Nephron (organoid): ENCODE measurements around the gene STRBP.
A peak's percentile ranks its signal among the peaks of the same experiment; 100 is the strongest.

Experiments
- H3K27ac Mint-ChIP-seq, 3 experiments: 2 replicates each; pipeline ENCODE4 v1.8.0; 2020; ENCODE audit warnings: mixed read lengths in 3 of 3, mild to moderate bottlenecking in 2 of 3, moderate library complexity in 1 of 3
- H3K27me3 Mint-ChIP-seq: 2 replicates; pipeline ENCODE4 v1.8.0; 2021; ENCODE audit warnings: low read depth, mild to moderate bottlenecking, moderate library complexity, mixed read lengths
- H3K36me3 Mint-ChIP-seq: 2 replicates; pipeline ENCODE4 v1.8.0; 2020; ENCODE audit warnings: low read depth, mixed read lengths
- H3K4me1 Mint-ChIP-seq: 2 replicates; pipeline ENCODE4 v1.8.0; 2020; ENCODE audit warnings: mixed read lengths
- H3K4me3 Mint-ChIP-seq, 3 experiments: 2 replicates each; pipeline ENCODE4 v1.8.0; 2020; ENCODE audit warnings: mild to moderate bottlenecking in 3 of 3, mixed read lengths in 3 of 3, moderate library complexity in 2 of 3
- H3K9me3 Mint-ChIP-seq: 2 replicates; pipeline ENCODE4 v1.8.0; 2020; ENCODE audit warnings: mixed read lengths
- TF ChIP-seq, protein P1 (sequence below), 3 experiments: fragments of 200-600 bp; sonication (generic); IDR thresholded peaks; one replicate each; pipeline ENCODE4 v1.5.0; 2021; ENCODE audit warnings: antibody characterized with exemption in 3 of 3; ENCODE audit not compliant: unreplicated experiment in 3 of 3

The STRBP gene

DNA sequence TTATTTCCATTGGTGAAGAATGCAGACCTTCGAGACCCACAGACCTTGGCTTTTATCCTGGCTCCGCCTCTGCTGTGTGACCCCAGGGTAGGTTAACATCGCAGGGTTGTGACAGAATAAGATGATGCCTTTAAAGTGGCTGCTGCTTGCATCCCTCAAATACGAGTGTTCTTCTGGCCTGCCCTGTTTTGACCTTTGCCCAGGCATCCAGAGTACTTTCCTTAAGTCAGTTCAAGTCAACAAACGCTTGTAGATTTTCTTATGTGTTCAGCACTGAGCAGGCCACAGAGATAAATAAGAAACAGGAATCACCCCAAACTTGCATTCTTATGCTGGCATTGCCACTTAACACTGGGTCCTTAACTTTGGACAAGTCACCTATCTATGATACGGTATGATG, 184.7 kb downstream of the STRBP start:
- peaks cover 9% of the 10 kb centered on the region for H3K4me1 Mint-ChIP-seq
- no peak overlapping the region for H3K27ac Mint-ChIP-seq
- no peaks in the 10 kb centered on the region for H3K27me3 Mint-ChIP-seq
- peaks cover 64% of the 10 kb centered on the region for H3K36me3 Mint-ChIP-seq
- H3K4me3 Mint-ChIP-seq, result no peak overlapping the region
- TF ChIP-seq, protein P1, sequence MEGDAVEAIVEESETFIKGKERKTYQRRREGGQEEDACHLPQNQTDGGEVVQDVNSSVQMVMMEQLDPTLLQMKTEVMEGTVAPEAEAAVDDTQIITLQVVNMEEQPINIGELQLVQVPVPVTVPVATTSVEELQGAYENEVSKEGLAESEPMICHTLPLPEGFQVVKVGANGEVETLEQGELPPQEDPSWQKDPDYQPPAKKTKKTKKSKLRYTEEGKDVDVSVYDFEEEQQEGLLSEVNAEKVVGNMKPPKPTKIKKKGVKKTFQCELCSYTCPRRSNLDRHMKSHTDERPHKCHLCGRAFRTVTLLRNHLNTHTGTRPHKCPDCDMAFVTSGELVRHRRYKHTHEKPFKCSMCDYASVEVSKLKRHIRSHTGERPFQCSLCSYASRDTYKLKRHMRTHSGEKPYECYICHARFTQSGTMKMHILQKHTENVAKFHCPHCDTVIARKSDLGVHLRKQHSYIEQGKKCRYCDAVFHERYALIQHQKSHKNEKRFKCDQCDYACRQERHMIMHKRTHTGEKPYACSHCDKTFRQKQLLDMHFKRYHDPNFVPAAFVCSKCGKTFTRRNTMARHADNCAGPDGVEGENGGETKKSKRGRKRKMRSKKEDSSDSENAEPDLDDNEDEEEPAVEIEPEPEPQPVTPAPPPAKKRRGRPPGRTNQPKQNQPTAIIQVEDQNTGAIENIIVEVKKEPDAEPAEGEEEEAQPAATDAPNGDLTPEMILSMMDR (IDR thresholded peaks at IDR 0.05; ENCODE audit: unreplicated experiment in 3 of 3), result no peak
- H3K9me3 Mint-ChIP-seq, result no peaks in the 10 kb centered on the region

DNA sequence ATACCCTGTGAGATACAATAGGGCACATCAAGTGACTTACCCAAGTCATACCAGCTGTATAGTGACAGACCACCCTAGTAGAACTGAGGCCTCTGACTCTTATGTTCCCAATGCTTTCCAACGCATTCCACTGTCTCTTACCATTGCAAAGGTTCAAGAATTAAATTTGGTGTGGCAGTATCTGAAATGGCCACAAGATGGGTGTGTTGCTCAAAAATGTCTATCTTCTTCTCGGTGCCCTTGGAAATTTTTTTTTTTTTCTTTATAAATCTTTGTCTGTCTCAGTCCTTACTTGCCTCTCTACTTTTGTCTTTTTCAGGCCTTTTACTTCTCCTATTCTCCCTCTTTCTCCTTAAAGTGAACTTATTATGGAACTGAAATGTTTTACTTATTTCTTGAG, 186.6 kb downstream of the STRBP start:
- no peaks in the 10 kb centered on the region for H3K9me3 Mint-ChIP-seq
- H3K4me1 Mint-ChIP-seq, result peaks cover 5% of the 10 kb centered on the region
- H3K27me3 Mint-ChIP-seq, result no peaks in the 10 kb centered on the region
- H3K27ac Mint-ChIP-seq, result no peak overlapping the region
- H3K4me3 Mint-ChIP-seq, result no peak overlapping the region
- H3K36me3 Mint-ChIP-seq, result peaks cover 65% of the 10 kb centered on the region
- TF ChIP-seq, protein P1 (IDR thresholded peaks at IDR 0.05; ENCODE audit: unreplicated experiment in 3 of 3), result peak; percentile 67 to 75 (median 69)

DNA sequence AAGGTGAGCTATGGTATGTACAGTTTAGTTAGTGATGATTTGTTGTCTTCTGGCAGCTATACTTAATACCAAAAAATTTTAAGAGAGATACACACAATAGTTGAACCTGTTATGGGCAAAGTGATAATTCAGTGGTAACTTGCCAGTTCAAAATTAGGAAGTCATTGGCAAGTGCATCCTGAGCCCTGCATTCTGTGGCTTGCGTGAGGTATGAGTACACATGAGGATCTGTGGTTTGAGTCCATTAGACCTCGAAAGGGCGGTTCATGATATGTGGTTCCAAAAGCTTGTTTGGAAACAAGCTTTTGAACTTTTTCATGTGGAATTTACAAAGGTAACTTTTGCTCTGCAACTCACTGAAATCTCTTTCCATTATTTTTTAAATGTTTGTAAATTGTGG, 187.9 kb downstream of the STRBP start:
- Mint-ChIP-seq H3K4me3 (no peak overlapping the region), H3K4me1 (peaks cover 5% of the 10 kb centered on the region), H3K36me3 (peaks cover 58% of the 10 kb centered on the region), H3K9me3 (no peaks in the 10 kb centered on the region), H3K27me3 (no peaks in the 10 kb centered on the region), H3K27ac (no peak overlapping the region)
- TF ChIP-seq, protein P1 (IDR thresholded peaks at IDR 0.05; ENCODE audit: unreplicated experiment in 3 of 3), result no peak

DNA sequence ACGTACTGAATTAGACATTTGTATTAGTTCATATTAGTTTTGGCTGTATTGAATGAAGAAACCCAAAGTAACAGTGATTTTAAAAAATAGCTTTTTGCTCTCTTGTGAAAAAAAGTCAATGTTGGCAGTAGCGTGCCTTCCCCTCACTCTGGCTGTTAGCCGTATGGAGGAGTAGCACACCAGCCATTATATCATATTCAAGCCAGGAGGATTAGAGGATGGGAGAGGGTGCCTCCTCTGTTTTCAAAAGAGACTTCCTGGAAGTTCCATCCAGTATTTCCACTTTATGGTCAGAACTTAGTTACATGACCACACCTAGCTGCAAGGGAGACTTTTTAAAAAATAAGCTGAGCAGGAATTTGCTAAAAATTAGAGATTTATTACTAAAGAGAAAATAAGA, 193.8 kb downstream of the STRBP start:
- Mint-ChIP-seq H3K27me3 (no peaks in the 10 kb centered on the region), H3K9me3 (no peaks in the 10 kb centered on the region), H3K4me1 (peaks cover 27% of the 10 kb centered on the region), H3K36me3 (peaks cover 49% of the 10 kb centered on the region), H3K27ac (peak overlapping the region; percentile 43 to 68 (median 63)), H3K4me3 (no peak overlapping the region)
- TF ChIP-seq, protein P1 (IDR thresholded peaks at IDR 0.05; ENCODE audit: unreplicated experiment in 3 of 3), result no peak

DNA sequence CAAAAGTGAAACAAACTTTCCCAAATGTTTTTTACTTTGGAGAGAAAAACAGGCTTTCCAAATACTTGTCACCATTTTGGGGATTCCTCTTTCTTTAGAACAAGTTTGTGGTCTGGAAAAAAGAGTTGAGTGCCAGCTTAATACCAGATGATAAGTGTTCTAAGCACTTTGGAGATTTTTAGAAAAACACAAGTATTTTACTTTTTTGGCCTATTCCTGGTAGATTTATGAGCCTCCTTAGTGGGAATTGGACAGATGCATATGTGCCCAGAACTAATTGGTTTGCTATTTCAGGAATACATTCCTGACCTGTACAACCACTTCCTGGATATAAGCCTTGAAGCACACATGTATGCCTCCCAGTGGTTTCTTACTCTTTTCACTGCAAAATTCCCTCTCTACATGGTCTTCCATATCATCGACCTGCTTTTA, 194.4 kb downstream of the STRBP start:
- no peaks in the 10 kb centered on the region for H3K9me3 Mint-ChIP-seq

DNA sequence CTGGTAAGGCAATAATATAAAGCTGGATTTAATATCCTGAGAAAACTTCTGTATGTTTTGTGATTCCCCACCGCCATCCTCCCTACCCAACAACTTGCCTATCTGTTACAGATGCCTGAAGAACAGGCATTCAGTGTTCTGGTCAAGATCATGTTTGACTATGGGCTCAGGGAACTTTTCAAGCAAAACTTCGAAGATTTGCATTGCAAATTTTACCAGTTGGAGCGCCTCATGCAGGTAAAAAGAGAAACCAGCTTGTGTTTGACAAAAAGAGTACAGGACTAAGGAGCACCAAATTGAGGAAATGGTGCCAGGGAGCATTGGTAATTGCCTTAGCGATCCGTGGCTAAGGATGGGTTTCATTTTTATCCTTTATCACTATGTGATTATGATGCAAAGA, 194.9 kb downstream of the STRBP start:
- H3K27me3 Mint-ChIP-seq, result no peaks in the 10 kb centered on the region
- peaks cover 41% of the 10 kb centered on the region for H3K36me3 Mint-ChIP-seq
- TF ChIP-seq, protein P1 (IDR thresholded peaks at IDR 0.05; ENCODE audit: unreplicated experiment in 3 of 3), result no peak
- H3K27ac Mint-ChIP-seq, result peak overlapping the region; percentile 49 to 68 (median 63)
- peaks cover 34% of the 10 kb centered on the region for H3K4me1 Mint-ChIP-seq
- no peaks in the 10 kb centered on the region for H3K9me3 Mint-ChIP-seq
- no peak overlapping the region for H3K4me3 Mint-ChIP-seq

More for the DNA sequence above, 194.4 kb downstream of the STRBP start:
- H3K36me3 Mint-ChIP-seq, result peaks cover 46% of the 10 kb centered on the region
- TF ChIP-seq, protein P1 (IDR thresholded peaks at IDR 0.05; ENCODE audit: unreplicated experiment in 3 of 3), result no peak
- H3K4me1 Mint-ChIP-seq, result peaks cover 28% of the 10 kb centered on the region
- H3K27me3 Mint-ChIP-seq, result no peaks in the 10 kb centered on the region
- H3K27ac Mint-ChIP-seq, result peak overlapping the region; percentile 43 to 68 (median 63)
- H3K4me3 Mint-ChIP-seq, result no peak overlapping the region
